SU-DHL-6 (cell line): ENCODE data around the gene EML2.

Experiments used
- H2AFZ ChIP-seq: fragments of 200-600 bp; sonication (generic); 2 replicates; pipeline ENCODE4 v1.6.1; 2014; ENCODE audit warnings: low read depth, mild to moderate bottlenecking, moderate library complexity, mixed read lengths, antibody characterized with exemption, low read length; ENCODE audit not compliant: severe bottlenecking
- H3F3A ChIP-seq: fragments of 200-600 bp; shearing (Covaris generic); 2 replicates; pipeline ENCODE4 v1.6.0; 2016; ENCODE audit warnings: antibody characterized with exemption, mild to moderate bottlenecking; ENCODE audit not compliant: insufficient read depth
- H3K27ac ChIP-seq: fragments of 200-600 bp; sonication (generic); 2 replicates; pipeline ENCODE4 v1.5.1; 2016; ENCODE audit warnings: low read depth, mild to moderate bottlenecking, low read length, moderate library complexity, mixed read lengths
- H3K27me3 ChIP-seq: fragments of 200-600 bp; sonication (generic), shearing (Covaris generic); 2 replicates; pipeline ENCODE4 v1.6.0; 2014; ENCODE audit warnings: mild to moderate bottlenecking, low read length
- H3K36me3 ChIP-seq: fragments of 200-600 bp; sonication (generic); 2 replicates; pipeline ENCODE4 v1.6.1; 2014; ENCODE audit warnings: mild to moderate bottlenecking, low read length, mixed read lengths
- H3K4me2 ChIP-seq: fragments of 300-600, 200-600 bp; shearing (Covaris generic), sonication (generic); 2 replicates; pipeline ENCODE4 v1.6.0; 2014; ENCODE audit warnings: low read length, low read depth, mild to moderate bottlenecking; ENCODE audit not compliant: poor library complexity, severe bottlenecking
- H3K4me3 ChIP-seq: fragments of 200-600 bp; sonication (generic); 2 replicates; pipeline ENCODE4 v1.5.1; 2014; ENCODE audit warnings: antibody characterized with exemption, low read length, mild to moderate bottlenecking, mixed read lengths; ENCODE audit not compliant: insufficient read depth, poor library complexity, severe bottlenecking
- H3K79me2 ChIP-seq: fragments of 200-600 bp; sonication (generic); 2 replicates; pipeline ENCODE4 v1.6.1; 2014; ENCODE audit warnings: mild to moderate bottlenecking, low read length, moderate library complexity; ENCODE audit not compliant: insufficient read depth
- H3K9ac ChIP-seq: fragments of 200-600 bp; sonication (generic); 2 replicates; pipeline ENCODE4 v1.7.0; 2014; ENCODE audit warnings: mild to moderate bottlenecking, low read length
- H3K9me2 ChIP-seq: fragments of 200-600 bp; sonication (generic); replicated peaks from 2 replicates; pipeline ENCODE4 v1.6.1; 2014; ENCODE audit warnings: low read length; ENCODE audit not compliant: insufficient read depth
- H3K9me3 ChIP-seq: fragments of 200-600 bp; sonication (generic); 2 replicates; pipeline ENCODE4 v1.6.1; 2014; ENCODE audit warnings: low read length, mixed read lengths; ENCODE audit not compliant: insufficient read depth
- H4K20me1 ChIP-seq: fragments of 200-600 bp; sonication (generic); 2 replicates; pipeline ENCODE4 v1.6.1; 2014; ENCODE audit warnings: low read depth, mild to moderate bottlenecking, antibody characterized with exemption, low read length, moderate library complexity, mixed read lengths
- CTCF ChIP-seq: fragments of 200-600 bp; sonication (generic); IDR thresholded peaks from one replicate; pipeline ENCODE4 v1.5.1; 2017; ENCODE audit warnings: antibody characterized with exemption, mild to moderate bottlenecking, low read length, moderate library complexity; ENCODE audit not compliant: insufficient read depth, poor library complexity, severe bottlenecking
- EZH2phosphoT487 ChIP-seq: fragments of 200-600 bp; sonication (generic), shearing (Covaris generic); conservative IDR thresholded peaks from 2 replicates; pipeline ENCODE4 v1.6.1; 2018; ENCODE audit warnings: mild to moderate bottlenecking, antibody characterized with exemption, low read length, moderate library complexity, mixed read lengths

EML2 gene

GRCh38 chr19:45599286-45599685 lies 39.9 kb downstream of the EML2 start:
- H3K79me2 ChIP-seq = no peaks in the 10 kb centered on the region
- no peaks in the 10 kb centered on the region for H4K20me1 ChIP-seq
- no peak overlapping the region for H3K9ac ChIP-seq
- H3K9me2 ChIP-seq = no peaks in the 10 kb centered on the region
- no peak overlapping the region for H3K4me2 ChIP-seq
- H3K27me3 ChIP-seq = no peaks in the 10 kb centered on the region
- no peak overlapping the region for H2AFZ ChIP-seq
- H3K4me3 ChIP-seq = no peak overlapping the region
- H3F3A ChIP-seq = no peaks in the 10 kb centered on the region
- H3K9me3 ChIP-seq = no peaks in the 10 kb centered on the region
- no peak overlapping the region for H3K27ac ChIP-seq
- H3K36me3 ChIP-seq = no peaks in the 10 kb centered on the region
- TF ChIP-seq EZH2phosphoT487 (no peak), CTCF (no peak)

- H4K20me1 ChIP-seq = no peaks in the 10 kb centered on the region
- no peak overlapping the region for H3K4me2 ChIP-seq
- no peak overlapping the region for H3K9ac ChIP-seq
- no peaks in the 10 kb centered on the region for H3K79me2 ChIP-seq
- H2AFZ ChIP-seq = no peak overlapping the region
- TF ChIP-seq CTCF (no peak), EZH2phosphoT487 (no peak)
- no peaks in the 10 kb centered on the region for H3K36me3 ChIP-seq
- H3K27me3 ChIP-seq = no peaks in the 10 kb centered on the region
- no peaks in the 10 kb centered on the region for H3K9me3 ChIP-seq
- no peak overlapping the region for H3K4me3 ChIP-seq
- H3F3A ChIP-seq = no peaks in the 10 kb centered on the region
- no peak overlapping the region for H3K27ac ChIP-seq
- no peaks in the 10 kb centered on the region for H3K9me2 ChIP-seq
These were observed 40.8 kb downstream of the EML2 start for GRCh38 chr19:45598267-45599001.

GRCh38 chr19:45597425-45598111 lies 41.6 kb downstream of the EML2 start:
- Histone ChIP-seq H4K20me1 (no peaks in the 10 kb centered on the region), H3K9me2 (no peaks in the 10 kb centered on the region), H3K79me2 (no peaks in the 10 kb centered on the region), H2AFZ (no peak overlapping the region), H3K9me3 (no peaks in the 10 kb centered on the region), H3F3A (no peaks in the 10 kb centered on the region), H3K27me3 (no peaks in the 10 kb centered on the region), H3K4me2 (no peak overlapping the region), H3K27ac (no peak overlapping the region), H3K9ac (no peak overlapping the region), H3K36me3 (no peaks in the 10 kb centered on the region), H3K4me3 (no peak overlapping the region)
- TF ChIP-seq EZH2phosphoT487 = no peak
- TF ChIP-seq CTCF = no peak
